ENCODE results near the gene DBT. TPM values are rescaled to one million over a fixed set of nuclear protein-coding genes. Genes with fewer than 3 reads are reported as not detected.

DBT gene
- polyA plus RNA-seq, 4 donors: 19.7 to 27.6 (median 24.3) TPM

Other genes starting within 250 kb of the DBT start
- gene SASS6, start 116.9 kb downstream of the DBT start, polyA plus RNA-seq (ENCODE audit: insufficient read length in 4 of 4): 10 to 100 TPM in 1 of 4 donors, 1 to 10 TPM in 3; 8.1 to 10.5 (median 8.2) TPM
- gene TRMT13, start 116.7 kb downstream of the DBT start, polyA plus RNA-seq (ENCODE audit: insufficient read length in 4 of 4): 10 to 100 TPM; 26.1 to 45.9 (median 31.7) TPM
- 1 to 10 TPM; 1.4 to 4.1 (median 2.5) TPM for gene LRRC39, start 71.6 kb downstream of the DBT start, polyA plus RNA-seq (ENCODE audit: insufficient read length in 4 of 4)
- 10 to 100 TPM; 30.5 to 39.9 (median 31.9) TPM for gene RTCA, start 16.4 kb upstream of the DBT start, polyA plus RNA-seq (ENCODE audit: insufficient read length in 4 of 4)
- 10 to 100 TPM; 25.7 to 34.2 (median 28.9) TPM for gene CDC14A, start 102.7 kb upstream of the DBT start, polyA plus RNA-seq (ENCODE audit: insufficient read length in 4 of 4)

Data from left renal cortex interstitium (tissue), 4 donors.